Measurements from ENCODE around the gene LRG1.
"Not testable (repeated sequence)": the region's sequence is repeated elsewhere in the genome, so short reads cannot be mapped to it uniquely, and the experiment has no call there.

Gene LRG1

GRCh38 chr19:4553092-4553695 is 13.4 kb upstream of the LRG1 start:
- DNase-seq (ENCODE audit: low read depth, low spot score): no peak

- DNase-seq (ENCODE audit: low read depth, low spot score): no peak
Observed at GRCh38 chr19:4552525-4552819, 12.6 kb upstream of the LRG1 start.

- DNase-seq (ENCODE audit: low read depth, low spot score): no peak
Observed at GRCh38 chr19:4550479-4551050, 10.7 kb upstream of the LRG1 start.

GRCh38 chr19:4550018-4550417 is 10.2 kb upstream of the LRG1 start:
- DNase-seq (ENCODE audit: low read depth, low spot score): no peak

- no peak for DNase-seq (ENCODE audit: low read depth, low spot score)
Observed at GRCh38 chr19:4548238-4548584, 8.4 kb upstream of the LRG1 start.

GRCh38 chr19:4547303-4548237 is 7.7 kb upstream of the LRG1 start:
- no peak for DNase-seq (ENCODE audit: low read depth, low spot score)

GRCh38 chr19:4543842-4544647 is 4.2 kb upstream of the LRG1 start:
- no peak for DNase-seq (ENCODE audit: low read depth, low spot score)

GRCh38 chr19:4542896-4543841 is 3.3 kb upstream of the LRG1 start:
- DNase-seq (ENCODE audit: low read depth, low spot score): no peak

- DNase-seq (ENCODE audit: low read depth, low spot score): not testable (repeated sequence)
Observed at GRCh38 chr19:4541806-4542145, 1.9 kb upstream of the LRG1 start.

- no peak for DNase-seq (ENCODE audit: low read depth, low spot score)
Observed at GRCh38 chr19:4541114-4541805, 1.4 kb upstream of the LRG1 start.

- DNase-seq (ENCODE audit: low read depth, low spot score): no peak
Observed at GRCh38 chr19:4539169-4539692, 605 bp downstream of the LRG1 start.

- DNase-seq (ENCODE audit: low read depth, low spot score): no peak
Observed at GRCh38 chr19:4538601-4538954, 1.3 kb downstream of the LRG1 start.

- DNase-seq (ENCODE audit: low read depth, low spot score): no peak
Observed at GRCh38 chr19:4537953-4538600, 1.8 kb downstream of the LRG1 start.

- no peak for DNase-seq (ENCODE audit: low read depth, low spot score)
Observed at GRCh38 chr19:4536798-4537197, 3.0 kb downstream of the LRG1 start.

GRCh38 chr19:4534836-4535658 is 4.8 kb downstream of the LRG1 start, which contains the start of gene PLIN5:
TSS of gene PLIN5 (minus strand) at chr19:4535224. CDS start at chr19:4534074, 1,150 bp downstream.
- no peak for DNase-seq (ENCODE audit: low read depth, low spot score)

GRCh38 chr19:4533835-4534424 is 5.9 kb downstream of the LRG1 start:
- no peak for DNase-seq (ENCODE audit: low read depth, low spot score)

- DNase-seq (ENCODE audit: low read depth, low spot score): no peak
Observed at GRCh38 chr19:4533334-4533733, 6.5 kb downstream of the LRG1 start.

- no peak for DNase-seq (ENCODE audit: low read depth, low spot score)
Observed at GRCh38 chr19:4531562-4532165, 8.2 kb downstream of the LRG1 start.

Measured in activated CD4-positive, CD25-positive, alpha-beta regulatory T cell treated with anti-CD3 and anti-CD28 coated beads, Interleukin-2, amount 50 U/mL, for 16 hours (primary cell).